Heart left ventricle (tissue), 16 donors: ENCODE measurements around the gene TRIP11. TPM values are rescaled to one million over a fixed set of nuclear protein-coding genes. Genes with fewer than 3 reads are reported as not detected.

ENCODE experiments used
- ATAC-seq, 4 donors: fragments of 200-7000 bp; cut with Tn5 transposase; one replicate each; pipeline ENCODE4 v1.9.1; 2020 to 2022; ENCODE audit warnings: moderate library complexity in 4 of 4, mild to moderate bottlenecking in 3 of 4, moderate number of reproducible peaks in 1 of 4
- DNase-seq, 5 donors: peaks; one replicate each; pipeline ENCODE4 v3.0.0-alpha.2; 2020
- H3K27ac ChIP-seq, 12 donors: fragments of 200-600 bp; sonication (generic) in 4 of 12; one replicate each; pipeline versions ENCODE4 v1.5.0 to v1.8.0; 2016 to 2022; ENCODE audit warnings: mild to moderate bottlenecking in 2 of 12
- H3K27me3 ChIP-seq, 9 donors: fragments of 200-600 bp; sonication (generic) in 2 of 9; one replicate each; pipeline versions ENCODE4 v1.5.1 to v1.8.0; 2016 to 2022; ENCODE audit warnings: mild to moderate bottlenecking in 3 of 9
- H3K36me3 ChIP-seq, 9 donors: fragments of 200-600 bp; sonication (generic) in 2 of 9; one replicate each; pipeline versions ENCODE4 v1.5.0 to v1.8.0; 2018 to 2022; ENCODE audit warnings: mild to moderate bottlenecking in 2 of 9
- H3K4me1 ChIP-seq, 12 donors: fragments of 200-600 bp; sonication (generic) in 4 of 12; one replicate each; pipeline versions ENCODE4 v1.5.0 to v1.8.0; 2016 to 2022; ENCODE audit warnings: mild to moderate bottlenecking in 3 of 12
- H3K4me3 ChIP-seq, 12 donors: fragments of 200-600 bp; sonication (generic) in 4 of 12; one replicate each; pipeline versions ENCODE4 v1.5.0 to v1.8.0; 2017 to 2022; ENCODE audit warnings: mild to moderate bottlenecking in 9 of 12, moderate library complexity in 4 of 12
- H3K9me3 ChIP-seq, 12 donors: fragments of 200-600 bp; sonication (generic) in 4 of 12; one replicate each; pipeline versions ENCODE4 v1.5.0 to v1.8.0; 2016 to 2022; ENCODE audit warnings: mild to moderate bottlenecking in 1 of 12
- CTCF ChIP-seq, 12 donors: fragments of 200-600 bp; sonication (generic) in 4 of 12; IDR thresholded peaks; one replicate each; pipeline versions ENCODE4 v1.5.0 to v1.8.0; 2018 to 2022; ENCODE audit warnings: antibody characterized with exemption in 12 of 12, mild to moderate bottlenecking in 5 of 12
- POLR2A ChIP-seq, 2 donors: fragments of 450-650 bp; IDR thresholded peaks; one replicate each; pipeline ENCODE4 v1.6.1; 2017; ENCODE audit warnings: antibody characterized with exemption in 2 of 2, mild to moderate bottlenecking in 2 of 2, moderate library complexity in 2 of 2
- WGBS, 4 donors: extraction: QIAGEN DNeasy Blood & Tissue Kit in 2 of 4; methylation state at CpG; one replicate each; pipeline versions ENCODE4 v1.1.5 to v1.1.7; 2013 to 2018; 5-methylcytosine and 5-hydroxymethylcytosine counted together
- intact Hi-C, 10 donors: fragments of 100-400 bp; cut with DNase I; formaldehyde crosslinking; loops; one replicate each; pipeline versions ENCODE4 v1.11.1 to v1.14.2; 2022
- polyA plus RNA-seq, 2 donors: library from polyadenylated mRNA; stranded (reverse); fragments of 200-250 nt; gene quantifications; one replicate each; pipeline ENCODE4 v1.2.3, GENCODE V29; 2013
- total RNA-seq, 9 donors: library from RNA; depleted of rRNA in 2 of 9; stranded (reverse); fragments of >200 nt in 2 of 9; fragmentation: NEBNext Ultra II Directional in 3 of 9; extraction: Animal tissue kit (Norgen Biotek cat#: 25700) in 3 of 9; gene quantifications; one replicate each; pipeline versions ENCODE4 v1.1.0 to v1.2.4, GENCODE V29; 2016 to 2023
- donor health status: ischemic (EF 13 %, LVEDD 7.1; RV severe dilation, severe dysfunction).
- donor health status: healthy with polysubstance abuse.
- donor health status: DM: no; HTN: yes; CAD: no.
- donor health status: DM: no; HTN: no; CAD: no.
- donor health status: ischemic (EF 25% LVEDD 6.9; RV normal size, moderate dysfunction).
- donor health status: ischemic (EF 25% LVEDD 5.7; RV mildly dilated, moderate dysfunction).
- donor health status: healthy.
- donor health status: DM: yes; HTN: yes; CAD: no.
- donor health status: ischemic (EF 35%, LVEDD 5.7; RV mildly dilated, moderate dysfunction).
- donor health status: nonischemic (EF 11% LVEDD 7.7; RV severe dilation, severe dysfunction).
- donor health status: DM: yes; HTN: yes; CAD: no.
- donor health status: PGD.
- donor health status: ischemic (EF 29% LVEDD 5.4; RV normal size, mild dysfunction).
- donor health status: nonischemic (EF 23%, LVEDD 6.1; RV moderate dilation, normal function).

The TRIP11 gene
- total and polyA plus RNA-seq, 11 donors = 4.8 to 68.6 (median 48.7) TPM

GRCh38 chr14:91985008-91985407 lies 54.9 kb downstream of the TRIP11 start:
- H3K36me3 ChIP-seq = peaks cover 0 to 79% (median 48%) of the 10 kb centered on the region in 9 donors
- no peaks in the 10 kb centered on the region for H3K27me3 ChIP-seq
- TF ChIP-seq CTCF (IDR thresholded peaks at IDR 0.05) (no peak), POLR2A (IDR thresholded peaks at IDR 0.05) (no peak)
- DNase-seq = no peak
- WGBS, 4 donors = 80 to 91% (median 89%) methylated on average over 4 of the region's 4 CpGs
- intact Hi-C loops = no loop called here
- no peak overlapping the region for H3K4me3 ChIP-seq
- peaks cover 0 to 33% (median 6%) of the 10 kb centered on the region in 12 donors for H3K4me1 ChIP-seq
- no peaks in the 10 kb centered on the region for H3K9me3 ChIP-seq
- no peak for ATAC-seq
- H3K27ac ChIP-seq = peak overlapping the region in 2 of 12 donors; percentile 14 to 39

- ATAC-seq (no peak), DNase-seq (no peak)
- intact Hi-C loops = no loop called here
- H3K27ac ChIP-seq = no peak overlapping the region
- H3K4me1 ChIP-seq = peaks cover 0 to 38% (median 13%) of the 10 kb centered on the region in 12 donors
- H3K36me3 ChIP-seq = peaks cover 0 to 70% (median 41%) of the 10 kb centered on the region in 9 donors
- WGBS, 4 donors = 60 to 83% (median 72%) methylated on average over 4 of the region's 4 CpGs
- TF ChIP-seq CTCF (IDR thresholded peaks at IDR 0.05) (no peak), POLR2A (IDR thresholded peaks at IDR 0.05) (no peak)
- no peaks in the 10 kb centered on the region for H3K9me3 ChIP-seq
- no peaks in the 10 kb centered on the region for H3K27me3 ChIP-seq
- no peak overlapping the region for H3K4me3 ChIP-seq
These were observed 56.3 kb downstream of the TRIP11 start for GRCh38 chr14:91983588-91983987.

GRCh38 chr14:91980157-91980556 lies 59.7 kb downstream of the TRIP11 start:
- Histone ChIP-seq H3K4me3 (no peak overlapping the region), H3K27me3 (no peaks in the 10 kb centered on the region), H3K9me3 (no peaks in the 10 kb centered on the region), H3K4me1 (peaks cover 0 to 21% (median 12%) of the 10 kb centered on the region in 12 donors), H3K27ac (peak overlapping the region in 2 of 12 donors; percentile 10 to 73), H3K36me3 (peaks cover 0 to 56% (median 36%) of the 10 kb centered on the region in 9 donors)
- intact Hi-C loops = no loop called here
- TF ChIP-seq CTCF (IDR thresholded peaks at IDR 0.05) (no peak), POLR2A (IDR thresholded peaks at IDR 0.05) (no peak)
- ATAC-seq (peak in 2 of 4 donors; percentile 58 to 70), DNase-seq (no peak)

GRCh38 chr14:91977884-91978283 lies 62.0 kb downstream of the TRIP11 start:
- H3K4me1 ChIP-seq = peaks cover 0 to 18% (median 11%) of the 10 kb centered on the region in 12 donors
- peak overlapping the region in 5 of 12 donors; percentile 31 to 53 (median 40) for H3K27ac ChIP-seq
- WGBS, 4 donors = 53 to 64% (median 59%) methylated on average over 5 of the region's 5 CpGs
- no peaks in the 10 kb centered on the region for H3K9me3 ChIP-seq
- ATAC-seq (peak; percentile 85 to 91 (median 90)), DNase-seq (no peak)
- TF ChIP-seq POLR2A (IDR thresholded peaks at IDR 0.05) (no peak), CTCF (IDR thresholded peaks at IDR 0.05) (no peak)
- intact Hi-C loops = no loop called here
- H3K27me3 ChIP-seq = no peaks in the 10 kb centered on the region
- no peak overlapping the region for H3K4me3 ChIP-seq
- peaks cover 0 to 61% (median 40%) of the 10 kb centered on the region in 9 donors for H3K36me3 ChIP-seq
